Keratinocyte (primary cell): ENCODE data around the gene RELCH. TPM values are rescaled to one million over a fixed set of nuclear protein-coding genes. Genes with fewer than 3 reads are reported as not detected.

Source experiments
- DNase-seq: peaks from one replicate; pipeline ENCODE4 v3.0.0-alpha.2; 2011; ENCODE audit warnings: low read depth, missing footprints, low spot score
- FAIRE-seq: peaks from 2 replicates; lab custom pipeline; 2011; peaks lifted over from hg19 to GRCh38; lab: Jason Lieb, UNC
- H2AFZ ChIP-seq: 2 replicates; pipeline ENCODE4 v1.6.0; 2012; ENCODE audit warnings: low read length, control low read depth, inconsistent platforms; ENCODE audit not compliant: control insufficient read depth
- H3K27ac ChIP-seq: 2 replicates; pipeline ENCODE4 v1.5.1; 2011; ENCODE audit warnings: low read length; ENCODE audit not compliant: control insufficient read depth, insufficient read depth
- H3K27me3 ChIP-seq: 3 replicates; pipeline ENCODE4 v1.6.0; 2011; ENCODE audit warnings: low read length; ENCODE audit not compliant: control insufficient read depth, insufficient read depth; ENCODE audit errors: extremely low read depth
- H3K36me3 ChIP-seq, 2 experiments: 2 replicates in 1 of 2; 3 replicates in 1 of 2; pipeline ENCODE4 v1.5.1; 2011; ENCODE audit warnings: low read length in 2 of 2, mild to moderate bottlenecking in 1 of 2; ENCODE audit not compliant: control insufficient read depth in 2 of 2, insufficient read depth in 2 of 2; ENCODE audit errors: extremely low read depth in 1 of 2
- H3K4me1 ChIP-seq: 3 replicates; pipeline ENCODE4 v1.5.1; 2011; ENCODE audit warnings: low read length; ENCODE audit not compliant: control insufficient read depth, insufficient read depth; ENCODE audit errors: extremely low read depth
- H3K4me2 ChIP-seq: 3 replicates; pipeline ENCODE4 v1.6.0; 2011; ENCODE audit warnings: low read depth, low read length; ENCODE audit not compliant: control insufficient read depth, insufficient read depth; ENCODE audit errors: extremely low read depth
- H3K4me3 ChIP-seq, 3 experiments: fragments of 200-600 bp in 1 of 3; sonication (generic) in 1 of 3; 2 replicates in 2 of 3; 3 replicates in 1 of 3; pipeline ENCODE4 v1.5.1; 2011 to 2016; ENCODE audit warnings: low read length in 3 of 3, mild to moderate bottlenecking in 3 of 3, control low read depth in 2 of 3, inconsistent platforms in 1 of 3, low read depth in 1 of 3, mixed read lengths in 1 of 3, mixed run types in 1 of 3, moderate library complexity in 1 of 3; ENCODE audit not compliant: control insufficient read depth in 2 of 3, insufficient read depth in 2 of 3; ENCODE audit errors: extremely low read depth in 1 of 3
- H3K79me2 ChIP-seq: 2 replicates; pipeline ENCODE4 v1.6.0; 2012; ENCODE audit warnings: low read length; ENCODE audit not compliant: control insufficient read depth, insufficient read depth
- H3K9ac ChIP-seq: 3 replicates; pipeline ENCODE4 v1.6.0; 2011; ENCODE audit warnings: low read length; ENCODE audit not compliant: control insufficient read depth, insufficient read depth; ENCODE audit errors: extremely low read depth
- H3K9me1 ChIP-seq: 3 replicates; pipeline ENCODE4 v1.6.0; 2011; ENCODE audit warnings: low read length; ENCODE audit not compliant: control insufficient read depth, insufficient read depth; ENCODE audit errors: extremely low read depth
- H3K9me3 ChIP-seq: 2 replicates; pipeline ENCODE4 v1.5.1; 2012; ENCODE audit warnings: low read depth, low read length; ENCODE audit not compliant: control insufficient read depth
- H4K20me1 ChIP-seq: 3 replicates; pipeline ENCODE4 v1.6.0; 2011; ENCODE audit warnings: low read length; ENCODE audit not compliant: control insufficient read depth, insufficient read depth; ENCODE audit errors: extremely low read depth
- EZH2 ChIP-seq: IDR thresholded peaks from one replicate; pipeline ENCODE4 v1.6.1; 2012; ENCODE audit warnings: inconsistent platforms, mild to moderate bottlenecking, low read length, moderate library complexity
- dilution Hi-C: fragments of 300-500 bp; cut with MboI; formaldehyde crosslinking; loops from one replicate; pipeline ENCODE4 v1.7.0; 2020; ENCODE audit warnings: low sequenced_read_pairs; ENCODE audit not compliant: extremely low pct_ligation_motif_present
- polyA plus RNA-seq, 5 experiments: library from polyadenylated mRNA; depleted of rRNA in 3 of 5; stranded (reverse) in 3 of 5; stranded (forward) in 1 of 5; unstranded in 1 of 5; fragments of >200 nt; gene quantifications; 1 replicate in 1 of 5; 2 replicates in 3 of 5; 3 replicates in 1 of 5; pipeline versions ENCODE4 v1.2.1 to v1.2.3, GENCODE V29; 2011 to 2012; ENCODE audit warnings: missing spikeins in 2 of 5, low read depth in 1 of 5, low replicate concordance in 1 of 5
- TF ChIP-seq, protein P1 (sequence below), 3 experiments: IDR thresholded peaks in 1 of 3; conservative IDR thresholded peaks in 1 of 3; optimal IDR thresholded peaks in 1 of 3; 2 replicates in 2 of 3; 3 replicates in 1 of 3; pipeline versions ENCODE3 to v1.5.1; 2011; ENCODE audit warnings: low read length in 3 of 3, mild to moderate bottlenecking in 3 of 3, moderate library complexity in 2 of 3, control low read depth in 1 of 3, inconsistent platforms in 1 of 3; ENCODE audit not compliant: insufficient read depth in 2 of 3; ENCODE audit errors: extremely low read depth in 1 of 3

Gene RELCH
- polyA plus RNA-seq, 1 donor (not counting 4 experiments of a cell fraction or from before 2014, with no cell fraction given), result 21.8 TPM

DNA sequence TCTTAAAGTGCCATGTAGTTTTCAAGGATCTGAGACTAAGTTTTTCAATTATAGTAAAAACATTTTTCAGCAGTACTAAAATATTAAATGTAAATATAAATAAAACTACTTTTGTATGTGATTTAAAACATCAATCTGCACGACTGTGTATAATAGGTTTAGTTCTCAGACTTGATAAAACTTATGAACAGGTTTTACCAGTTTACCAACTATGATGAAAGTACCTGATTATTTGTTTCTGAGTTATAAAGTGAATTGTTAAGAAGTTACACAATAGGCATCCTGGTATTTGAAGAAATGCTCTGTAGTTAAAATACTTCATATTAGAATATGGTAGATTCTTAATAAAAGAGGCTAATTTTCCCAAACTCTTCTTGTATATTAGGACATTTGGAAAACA, 14.8 kb downstream of the RELCH start:
- no peak for DNase-seq
- Histone ChIP-seq H3K27ac (no peak overlapping the region), H3K9ac (no peak overlapping the region), H3K4me3 (no peak overlapping the region), H3K36me3 (no peaks in the 10 kb centered on the region), H3K9me3 (no peaks in the 10 kb centered on the region), H4K20me1 (no peaks in the 10 kb centered on the region), H3K4me2 (peak overlapping the region; percentile 56), H3K27me3 (no peaks in the 10 kb centered on the region), H3K9me1 (no peaks in the 10 kb centered on the region), H3K4me1 (peaks cover 29% of the 10 kb centered on the region), H3K79me2 (peaks cover 70% of the 10 kb centered on the region), H2AFZ (no peak overlapping the region)
- no peak for TF ChIP-seq EZH2
- TF ChIP-seq, protein P1, sequence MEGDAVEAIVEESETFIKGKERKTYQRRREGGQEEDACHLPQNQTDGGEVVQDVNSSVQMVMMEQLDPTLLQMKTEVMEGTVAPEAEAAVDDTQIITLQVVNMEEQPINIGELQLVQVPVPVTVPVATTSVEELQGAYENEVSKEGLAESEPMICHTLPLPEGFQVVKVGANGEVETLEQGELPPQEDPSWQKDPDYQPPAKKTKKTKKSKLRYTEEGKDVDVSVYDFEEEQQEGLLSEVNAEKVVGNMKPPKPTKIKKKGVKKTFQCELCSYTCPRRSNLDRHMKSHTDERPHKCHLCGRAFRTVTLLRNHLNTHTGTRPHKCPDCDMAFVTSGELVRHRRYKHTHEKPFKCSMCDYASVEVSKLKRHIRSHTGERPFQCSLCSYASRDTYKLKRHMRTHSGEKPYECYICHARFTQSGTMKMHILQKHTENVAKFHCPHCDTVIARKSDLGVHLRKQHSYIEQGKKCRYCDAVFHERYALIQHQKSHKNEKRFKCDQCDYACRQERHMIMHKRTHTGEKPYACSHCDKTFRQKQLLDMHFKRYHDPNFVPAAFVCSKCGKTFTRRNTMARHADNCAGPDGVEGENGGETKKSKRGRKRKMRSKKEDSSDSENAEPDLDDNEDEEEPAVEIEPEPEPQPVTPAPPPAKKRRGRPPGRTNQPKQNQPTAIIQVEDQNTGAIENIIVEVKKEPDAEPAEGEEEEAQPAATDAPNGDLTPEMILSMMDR (optimal IDR thresholded peaks at IDR 0.05 in 1 of 3, IDR thresholded peaks at IDR 0.05 in 1 of 3, conservative IDR thresholded peaks at IDR 0.05 in 1 of 3; ENCODE audit: extremely low read depth in 1 of 3, insufficient read depth in 2 of 3, low read length in 3 of 3), result no peak
- FAIRE-seq, result no peak
- dilution Hi-C loops, result no loop called here

DNA sequence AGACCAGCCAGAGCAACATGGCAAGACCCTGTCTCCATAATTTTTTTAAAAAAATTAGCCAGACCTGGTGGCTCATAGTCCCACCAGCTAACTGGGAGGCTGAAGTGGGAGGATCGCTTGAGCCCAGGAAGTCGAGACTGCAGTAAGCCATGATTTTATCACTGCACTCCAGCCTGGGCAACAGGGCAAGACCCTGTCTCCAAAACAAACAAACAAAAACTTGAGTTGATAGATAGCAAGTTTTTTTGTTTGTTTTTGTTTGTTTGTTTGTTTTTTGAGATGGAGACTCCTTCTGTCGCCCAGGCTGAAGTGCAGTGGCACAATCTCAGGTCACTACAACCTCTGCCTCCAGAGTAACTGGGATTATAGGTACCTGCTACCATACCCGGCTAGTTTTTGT, 18.8 kb downstream of the RELCH start:
- dilution Hi-C loops, result no loop called here
- no peak overlapping the region for H3K4me3 ChIP-seq
- H3K9me3 ChIP-seq, result no peaks in the 10 kb centered on the region
- no peaks in the 10 kb centered on the region for H4K20me1 ChIP-seq
- H3K79me2 ChIP-seq, result peaks cover 81% of the 10 kb centered on the region
- no peak for TF ChIP-seq EZH2
- TF ChIP-seq, protein P1 (optimal IDR thresholded peaks at IDR 0.05 in 1 of 3, IDR thresholded peaks at IDR 0.05 in 1 of 3, conservative IDR thresholded peaks at IDR 0.05 in 1 of 3; ENCODE audit: extremely low read depth in 1 of 3, insufficient read depth in 2 of 3, low read length in 3 of 3), result no peak
- no peaks in the 10 kb centered on the region for H3K27me3 ChIP-seq
- no peaks in the 10 kb centered on the region for H3K9me1 ChIP-seq
- no peak overlapping the region for H3K27ac ChIP-seq
- FAIRE-seq (no peak), DNase-seq (no peak)
- H3K4me2 ChIP-seq, result no peak overlapping the region
- no peak overlapping the region for H3K9ac ChIP-seq
- H3K4me1 ChIP-seq, result peaks cover 16% of the 10 kb centered on the region
- H3K36me3 ChIP-seq, result no peaks in the 10 kb centered on the region
- no peak overlapping the region for H2AFZ ChIP-seq
